ENCODE measurements around the gene CACNB2. TPM values are rescaled to one million over a fixed set of nuclear protein-coding genes. Genes with fewer than 3 reads are reported as not detected.

CACNB2 gene
- total RNA-seq, 1 experiment from 2014 or later = 34.1 TPM

- Histone ChIP-seq H3K36me3 (ENCODE audit: insufficient read depth, low read length, poor library complexity, severe bottlenecking) (no peaks in the 10 kb centered on the region), H3K27me3 (replicated peaks; ENCODE audit: insufficient read depth, low read depth, low read length, poor library complexity) (no peaks in the 10 kb centered on the region), H3K4me3 (ENCODE audit: low read depth, low read length, poor library complexity, severe bottlenecking) (no peak overlapping the region), H3K27ac (ENCODE audit: low read depth, low read length, poor library complexity, severe bottlenecking) (no peak overlapping the region), H3K4me1 (ENCODE audit: insufficient read depth, low read length, poor library complexity, severe bottlenecking) (no peaks in the 10 kb centered on the region), H3K9me3 (ENCODE audit: low read depth, low read length, poor library complexity, severe bottlenecking) (no peaks in the 10 kb centered on the region)
- ChIA-PET CTCF (no interaction called here), POLR2A (ENCODE audit: low non-redundant PET) (no interaction called here)
- intact Hi-C loops (cut with micrococcal nuclease; ENCODE audit: unreplicated experiment) = loop anchor here (10.0 kb wide), 1 partner anchor 475 kb away; no protein-coding TSS in a partner anchor
- no peak for DNase-seq (ENCODE audit: low spot score)
- BruUV-seq (replicated peaks) = no TSS peak
- TF ChIP-seq EZH2 (IDR thresholded peaks at IDR 0.05; ENCODE audit: borderline replicate concordance, low read depth, low read length, poor library complexity, severe bottlenecking) = no peak
- TF ChIP-seq, protein P1, sequence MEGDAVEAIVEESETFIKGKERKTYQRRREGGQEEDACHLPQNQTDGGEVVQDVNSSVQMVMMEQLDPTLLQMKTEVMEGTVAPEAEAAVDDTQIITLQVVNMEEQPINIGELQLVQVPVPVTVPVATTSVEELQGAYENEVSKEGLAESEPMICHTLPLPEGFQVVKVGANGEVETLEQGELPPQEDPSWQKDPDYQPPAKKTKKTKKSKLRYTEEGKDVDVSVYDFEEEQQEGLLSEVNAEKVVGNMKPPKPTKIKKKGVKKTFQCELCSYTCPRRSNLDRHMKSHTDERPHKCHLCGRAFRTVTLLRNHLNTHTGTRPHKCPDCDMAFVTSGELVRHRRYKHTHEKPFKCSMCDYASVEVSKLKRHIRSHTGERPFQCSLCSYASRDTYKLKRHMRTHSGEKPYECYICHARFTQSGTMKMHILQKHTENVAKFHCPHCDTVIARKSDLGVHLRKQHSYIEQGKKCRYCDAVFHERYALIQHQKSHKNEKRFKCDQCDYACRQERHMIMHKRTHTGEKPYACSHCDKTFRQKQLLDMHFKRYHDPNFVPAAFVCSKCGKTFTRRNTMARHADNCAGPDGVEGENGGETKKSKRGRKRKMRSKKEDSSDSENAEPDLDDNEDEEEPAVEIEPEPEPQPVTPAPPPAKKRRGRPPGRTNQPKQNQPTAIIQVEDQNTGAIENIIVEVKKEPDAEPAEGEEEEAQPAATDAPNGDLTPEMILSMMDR (conservative IDR thresholded peaks at IDR 0.05; ENCODE audit: low read depth, low read length) = no peak
Measured at GRCh38 chr10:18319628-18320027, 179.4 kb downstream of the CACNB2 start.

DNA sequence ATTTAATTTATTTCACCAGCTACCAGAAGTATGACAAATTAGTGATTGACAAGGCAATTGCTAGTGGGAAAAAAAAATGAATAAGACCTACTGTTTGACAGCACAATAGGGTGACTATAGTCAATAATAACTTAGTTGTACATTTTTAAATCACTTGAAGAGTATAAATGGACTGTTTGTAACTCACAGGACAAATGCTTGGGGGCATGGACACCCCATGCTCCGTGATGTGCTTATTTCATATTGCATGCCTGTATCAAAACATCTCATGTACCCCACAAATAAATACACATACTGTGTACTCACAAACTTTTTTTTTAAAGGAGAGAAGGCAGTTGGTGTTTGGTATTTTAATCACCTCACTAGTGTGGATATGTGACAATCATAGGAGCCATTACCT, 181.1 kb downstream of the CACNB2 start:
- BruUV-seq (replicated peaks) = no TSS peak
- Histone ChIP-seq H3K4me3 (ENCODE audit: low read depth, low read length, poor library complexity, severe bottlenecking) (no peak overlapping the region), H3K27ac (ENCODE audit: low read depth, low read length, poor library complexity, severe bottlenecking) (no peak overlapping the region), H3K4me1 (ENCODE audit: insufficient read depth, low read length, poor library complexity, severe bottlenecking) (no peaks in the 10 kb centered on the region), H3K36me3 (ENCODE audit: insufficient read depth, low read length, poor library complexity, severe bottlenecking) (no peaks in the 10 kb centered on the region), H3K27me3 (replicated peaks; ENCODE audit: insufficient read depth, low read depth, low read length, poor library complexity) (no peaks in the 10 kb centered on the region), H3K9me3 (ENCODE audit: low read depth, low read length, poor library complexity, severe bottlenecking) (no peaks in the 10 kb centered on the region)
- intact Hi-C loops (cut with micrococcal nuclease; ENCODE audit: unreplicated experiment) = no loop called here
- CTCF ChIA-PET = no interaction called here
- POLR2A ChIA-PET (ENCODE audit: low non-redundant PET) = no interaction called here
- no peak for DNase-seq (ENCODE audit: low spot score)
- TF ChIP-seq, protein P1 (conservative IDR thresholded peaks at IDR 0.05; ENCODE audit: low read depth, low read length) = no peak
- no peak for TF ChIP-seq EZH2 (IDR thresholded peaks at IDR 0.05; ENCODE audit: borderline replicate concordance, low read depth, low read length, poor library complexity, severe bottlenecking)

- Histone ChIP-seq H3K9me3 (ENCODE audit: low read depth, low read length, poor library complexity, severe bottlenecking) (no peaks in the 10 kb centered on the region), H3K36me3 (ENCODE audit: insufficient read depth, low read length, poor library complexity, severe bottlenecking) (no peaks in the 10 kb centered on the region), H3K4me1 (ENCODE audit: insufficient read depth, low read length, poor library complexity, severe bottlenecking) (no peaks in the 10 kb centered on the region), H3K27me3 (replicated peaks; ENCODE audit: insufficient read depth, low read depth, low read length, poor library complexity) (no peaks in the 10 kb centered on the region), H3K4me3 (ENCODE audit: low read depth, low read length, poor library complexity, severe bottlenecking) (no peak overlapping the region), H3K27ac (ENCODE audit: low read depth, low read length, poor library complexity, severe bottlenecking) (no peak overlapping the region)
- no TSS peak for BruUV-seq (replicated peaks)
- CTCF ChIA-PET = no interaction called here
- TF ChIP-seq, protein P1 (conservative IDR thresholded peaks at IDR 0.05; ENCODE audit: low read depth, low read length) = no peak
- no peak for TF ChIP-seq EZH2 (IDR thresholded peaks at IDR 0.05; ENCODE audit: borderline replicate concordance, low read depth, low read length, poor library complexity, severe bottlenecking)
- intact Hi-C loops (cut with micrococcal nuclease; ENCODE audit: unreplicated experiment) = no loop called here
- POLR2A ChIA-PET (ENCODE audit: low non-redundant PET) = no interaction called here
- DNase-seq (ENCODE audit: low spot score) = no peak
Measured at GRCh38 chr10:18323916-18324315, 183.7 kb downstream of the CACNB2 start.
